K562 treated with DMSO at 1 percent for 24 hours (cell line): Measurements from ENCODE around the gene WFDC8. TPM values are rescaled to one million over a fixed set of nuclear protein-coding genes. Genes with fewer than 3 reads are reported as not detected.

Experiments used
- total RNA-seq: library from RNA; unstranded; fragments of 300-600 nt; gene quantifications from 2 replicates; pipeline ENCODE4 v1.2.3, GENCODE V29; 2022; ENCODE audit warnings: low read depth; ENCODE audit not compliant: insufficient read depth

Gene WFDC8
- not detected in 2 replicates for total RNA-seq

GRCh38 chr20:45579184-45579583 is at the start of gene WFDC8:
Gene WFDC8 (minus strand): TSS chr20:45579284. CDS start chr20:45579247, 37 bp downstream.

DNA sequence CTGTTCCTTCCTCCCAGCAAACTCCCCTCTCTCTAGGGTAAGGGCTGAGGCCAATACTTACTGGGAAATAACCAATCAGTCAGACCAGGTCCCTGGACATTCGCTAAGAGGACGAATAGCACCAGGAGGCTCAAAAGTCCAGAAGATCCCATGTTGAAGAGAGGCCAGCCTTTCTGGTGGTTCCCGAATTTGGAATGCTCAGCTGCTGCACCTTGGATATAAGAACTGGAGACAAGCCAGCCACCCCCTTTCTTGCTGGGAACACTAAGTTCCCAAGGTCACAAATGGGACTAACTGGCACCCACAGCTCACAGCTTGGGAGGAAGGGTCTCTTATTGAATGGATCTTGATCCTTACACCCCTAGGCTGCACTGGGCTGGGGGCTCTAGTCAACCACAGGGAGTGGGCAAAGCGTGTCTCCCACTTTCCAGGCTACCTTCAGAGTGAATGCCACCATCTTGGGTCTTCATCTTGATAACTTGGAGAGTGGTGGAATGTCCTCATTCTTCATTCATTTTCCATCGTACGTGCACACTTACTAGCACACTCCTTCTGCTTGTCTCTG is 31.8 kb downstream of the WFDC8 start, which contains the start of gene EPPIN:
Gene EPPIN, minus strand, starts transcription at position 196 of the 565 bp plus-strand sequence. Its CDS starts 44 bp downstream, at position 152.

DNA sequence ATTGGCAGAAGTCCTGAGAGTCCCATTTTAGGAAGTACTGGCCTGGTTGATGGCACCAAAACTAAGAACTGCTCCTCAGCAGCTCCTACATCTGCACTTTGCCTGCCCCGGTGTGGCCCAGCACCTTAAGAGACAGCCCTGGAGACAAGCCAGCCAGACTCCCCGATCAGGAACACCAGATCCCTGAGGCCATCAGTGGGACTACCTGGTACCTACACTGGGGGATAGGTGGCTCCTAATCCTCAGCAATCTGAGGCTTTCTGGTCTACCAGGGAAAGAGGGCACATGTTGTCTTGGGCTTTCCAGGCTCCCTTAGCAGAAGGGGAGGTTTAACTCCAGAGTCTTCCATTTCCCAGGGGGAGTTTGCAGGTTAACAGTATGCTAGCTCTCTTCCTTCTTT is 39.7 kb downstream of the WFDC8 start, which contains the start of gene WFDC6:
Gene WFDC6, minus strand, starts transcription at position 101 of the 400 bp plus-strand sequence. Its CDS starts 75 bp downstream, at position 26.

GRCh38 chr20:45515147-45515913 is 63.8 kb downstream of the WFDC8 start, which contains the start of gene SPINT3:
Gene SPINT3 (minus strand): TSS chr20:45515622. CDS start chr20:45515608, 14 bp downstream.

Other genes with a start within 250 kb of the WFDC8 start
- gene SDC4, start 230.9 kb downstream of the WFDC8 start, total RNA-seq = 11.9 and 12.1 TPM in 2 replicates
- 25.8 and 30.4 TPM in 2 replicates for gene SYS1, start 216.1 kb downstream of the WFDC8 start, total RNA-seq
- gene TP53TG5, start 201.0 kb downstream of the WFDC8 start, total RNA-seq = 0.41 TPM in 1 of 2 replicates, not detected in the other
- gene DBNDD2, start 171.0 kb downstream of the WFDC8 start, total RNA-seq = 40.5 and 44.7 TPM in 2 replicates
- gene PIGT, start 163.1 kb downstream of the WFDC8 start, total RNA-seq = 109 and 122 TPM in 2 replicates
- gene WFDC2, start 109.5 kb downstream of the WFDC8 start, total RNA-seq = not detected in 2 replicates
- gene SPINT3, start 63.7 kb downstream of the WFDC8 start, total RNA-seq = not detected in 2 replicates
- gene WFDC6, start 39.8 kb downstream of the WFDC8 start, total RNA-seq = not detected in 2 replicates
- not detected in 2 replicates for gene EPPIN, start 31.9 kb downstream of the WFDC8 start, total RNA-seq
- gene WFDC10A, start 50.5 kb upstream of the WFDC8 start, total RNA-seq = not detected in 2 replicates
- not detected in 2 replicates for gene WFDC9, start 52.0 kb upstream of the WFDC8 start, total RNA-seq
- gene WFDC11, start 91.0 kb upstream of the WFDC8 start, total RNA-seq = not detected in 2 replicates
- gene WFDC13, start 122.8 kb upstream of the WFDC8 start, total RNA-seq = not detected in 2 replicates
- not detected in 2 replicates for gene WFDC10B, start 125.7 kb upstream of the WFDC8 start, total RNA-seq
- not detected in 2 replicates for gene SPINT4, start 143.1 kb upstream of the WFDC8 start, total RNA-seq
- not detected in 2 replicates for gene WFDC3, start 212.6 kb upstream of the WFDC8 start, total RNA-seq
- gene DNTTIP1, start 212.7 kb upstream of the WFDC8 start, total RNA-seq = 43.2 and 49.6 TPM in 2 replicates
- 1.1 and 1.4 TPM in 2 replicates for gene UBE2C, start 233.4 kb upstream of the WFDC8 start, total RNA-seq
- 0.63 TPM in 1 of 2 replicates, not detected in the other for gene TNNC2, start 248.0 kb upstream of the WFDC8 start, total RNA-seq